ENCODE measurements around the gene HECTD4.

The HECTD4 gene

DNA sequence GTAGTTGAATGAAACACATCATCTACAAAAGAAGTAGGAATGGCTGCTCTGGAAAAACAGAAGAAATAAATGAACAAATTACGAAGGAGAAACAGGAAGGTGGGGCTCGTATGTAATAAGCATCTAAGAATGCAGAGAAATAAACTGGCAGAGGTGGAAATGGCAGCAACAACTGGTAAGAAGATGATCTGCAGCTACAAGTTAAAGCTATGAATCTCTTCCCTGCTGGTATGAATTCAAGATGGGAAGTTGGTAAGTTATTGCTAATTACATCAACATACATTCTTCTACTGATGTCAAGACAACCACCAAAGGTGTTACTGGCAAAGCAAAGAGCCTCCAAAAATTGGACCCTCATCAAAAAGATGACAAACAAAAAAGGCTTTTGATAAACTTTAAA is 59.8 kb downstream of the HECTD4 start:
- DNase-seq (ENCODE audit: low spot score) = no peak

GRCh38 chr12:112321245-112321644 is 61.0 kb downstream of the HECTD4 start:
- no peak for DNase-seq (ENCODE audit: low spot score)

GRCh38 chr12:112319395-112319794 is 62.8 kb downstream of the HECTD4 start:
- DNase-seq (ENCODE audit: low spot score) = no peak

GRCh38 chr12:112317481-112317880 is 64.8 kb downstream of the HECTD4 start:
- DNase-seq (ENCODE audit: low spot score) = no peak

DNA sequence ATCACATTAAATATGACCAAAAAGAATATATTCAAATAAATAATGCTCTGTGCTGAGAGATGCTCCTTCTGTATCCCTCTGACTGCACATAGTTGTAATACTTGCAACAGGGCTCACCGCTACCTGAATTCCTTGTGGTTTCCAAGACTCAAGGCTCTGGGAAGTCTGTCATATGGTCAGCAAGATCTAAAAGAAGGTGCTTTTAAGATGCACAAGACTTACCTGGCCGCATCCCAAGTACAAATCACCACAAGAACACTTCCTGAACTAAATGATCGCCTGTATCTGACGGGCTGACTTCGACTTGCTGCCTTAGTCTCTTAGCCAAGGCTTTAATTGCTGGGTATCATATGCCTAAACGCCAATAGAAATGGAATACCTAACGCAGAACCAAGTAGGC is 67.2 kb downstream of the HECTD4 start:
- DNase-seq (ENCODE audit: low spot score) = no peak

DNA sequence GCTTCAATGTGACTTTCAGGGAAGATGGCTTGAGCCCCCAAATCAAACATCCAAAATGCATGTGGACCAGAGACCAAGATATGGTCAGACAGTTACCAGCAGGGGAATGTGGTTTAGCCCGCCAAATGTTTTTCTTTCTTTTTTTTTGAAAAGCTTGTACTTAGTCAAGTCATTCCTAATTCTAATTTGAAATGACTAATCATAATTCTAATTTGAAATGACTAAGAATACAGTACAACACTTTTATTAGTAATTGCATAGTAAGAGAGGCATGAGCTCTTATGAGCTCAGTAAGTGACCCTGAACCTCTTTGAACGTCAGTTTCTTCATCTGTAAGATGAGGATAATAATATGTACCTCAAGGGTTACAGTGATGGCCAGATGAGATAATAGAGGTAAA is 72.4 kb downstream of the HECTD4 start:
- no peak for DNase-seq (ENCODE audit: low spot score)

- no peak for DNase-seq (ENCODE audit: low spot score)
These were observed 73.6 kb downstream of the HECTD4 start for GRCh38 chr12:112308652-112309051.

- no peak for DNase-seq (ENCODE audit: low spot score)
These were observed 74.1 kb downstream of the HECTD4 start for GRCh38 chr12:112308161-112308560.

GRCh38 chr12:112307317-112308011 is 74.8 kb downstream of the HECTD4 start:
- no peak for DNase-seq (ENCODE audit: low spot score)

GRCh38 chr12:112305951-112306350 is 76.3 kb downstream of the HECTD4 start:
- DNase-seq (ENCODE audit: low spot score) = no peak

DNA sequence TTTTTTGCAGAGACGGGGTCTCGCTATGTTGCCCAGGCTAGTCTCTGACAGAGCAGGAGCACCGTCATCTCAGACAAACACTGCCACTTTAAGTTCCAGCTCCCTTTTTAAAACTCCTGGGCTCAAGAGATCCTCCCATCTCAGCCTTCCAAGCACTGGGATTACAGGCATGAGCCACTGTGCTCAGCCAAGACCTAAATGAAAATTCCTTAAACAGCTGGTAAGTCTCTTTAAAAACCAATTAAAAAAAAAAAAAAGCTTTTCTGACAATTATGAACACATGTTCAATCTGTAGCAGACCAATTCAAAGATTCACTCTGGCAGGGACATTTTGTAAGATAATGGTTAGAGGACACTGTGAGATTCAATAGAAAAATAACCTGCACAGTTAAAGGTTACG is 77.8 kb downstream of the HECTD4 start:
- no peak for DNase-seq (ENCODE audit: low spot score)

- DNase-seq (ENCODE audit: low spot score) = no peak
These were observed 78.4 kb downstream of the HECTD4 start for GRCh38 chr12:112303799-112304198.

DNA sequence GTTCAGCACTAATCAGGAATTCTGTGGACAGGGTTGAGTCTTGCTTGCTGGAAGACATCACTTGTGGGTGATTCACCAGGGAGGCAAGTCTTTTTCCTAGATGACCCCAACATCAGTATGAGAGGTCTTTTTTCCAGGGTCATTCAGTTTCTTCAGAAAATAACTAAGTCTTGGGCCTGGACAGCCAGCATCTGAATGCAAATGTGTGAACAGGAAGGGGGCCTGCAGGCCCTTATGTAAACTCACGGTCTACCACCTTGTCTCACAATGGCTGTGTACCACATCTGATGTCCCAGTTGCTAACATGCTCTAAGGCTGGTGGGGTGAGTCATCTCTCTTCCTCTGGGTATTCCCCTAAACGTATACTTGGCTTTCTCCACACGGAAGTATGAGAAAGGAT is 79.2 kb downstream of the HECTD4 start:
- no peak for DNase-seq (ENCODE audit: low spot score)

DNA sequence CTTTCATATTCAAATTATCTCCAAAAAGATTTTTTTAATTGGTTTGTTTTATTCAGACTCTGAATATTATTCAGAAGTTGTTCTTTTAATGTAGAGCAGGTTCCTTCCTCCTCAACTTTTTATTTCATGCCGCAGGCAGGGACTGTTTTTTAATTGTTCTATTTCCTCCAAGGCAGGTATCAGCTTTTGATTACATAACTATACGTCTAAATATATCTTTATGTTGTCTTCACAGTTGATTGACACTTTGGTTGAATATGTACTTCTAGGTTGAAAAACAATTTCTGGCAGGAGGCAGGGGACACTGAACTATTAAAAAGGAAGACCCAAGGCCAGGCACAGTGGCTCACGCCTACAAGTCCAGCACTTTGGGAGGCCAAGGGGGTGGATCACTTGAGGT is 82.5 kb downstream of the HECTD4 start:
- DNase-seq (ENCODE audit: low spot score) = no peak

- DNase-seq (ENCODE audit: low spot score) = no peak
These were observed 85.0 kb downstream of the HECTD4 start for GRCh38 chr12:112297188-112297587.

- no peak for DNase-seq (ENCODE audit: low spot score)
These were observed 86.0 kb downstream of the HECTD4 start for GRCh38 chr12:112296183-112296582.

- DNase-seq (ENCODE audit: low spot score) = no peak
These were observed 87.4 kb downstream of the HECTD4 start for GRCh38 chr12:112294793-112295192.

GRCh38 chr12:112288638-112289037 is 93.6 kb downstream of the HECTD4 start:
- DNase-seq (ENCODE audit: low spot score) = no peak

- no peak for DNase-seq (ENCODE audit: low spot score)
These were observed 96.4 kb downstream of the HECTD4 start for GRCh38 chr12:112285600-112286401.

GRCh38 chr12:112283546-112283945 is 98.7 kb downstream of the HECTD4 start:
- no peak for DNase-seq (ENCODE audit: low spot score)

DNA sequence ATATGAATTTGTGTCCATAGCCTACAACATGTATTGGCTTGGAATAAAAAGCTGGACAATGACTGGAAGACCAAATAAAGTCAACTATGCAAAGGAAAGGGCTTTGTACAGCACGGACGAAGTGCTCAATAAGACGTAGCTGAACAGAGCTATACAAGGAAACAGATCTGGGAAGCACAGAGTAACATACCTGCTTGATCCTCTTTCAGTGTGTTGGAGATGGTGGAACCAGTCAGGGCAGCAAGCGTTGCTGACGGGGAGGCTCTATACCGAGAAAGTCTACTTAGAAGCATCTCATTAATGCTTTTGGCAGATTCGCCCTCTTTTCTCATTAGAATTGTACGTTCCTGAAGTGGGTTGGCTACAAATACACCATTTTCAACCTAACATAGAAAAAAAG is 99.3 kb downstream of the HECTD4 start:
- DNase-seq (ENCODE audit: low spot score) = no peak

DNA sequence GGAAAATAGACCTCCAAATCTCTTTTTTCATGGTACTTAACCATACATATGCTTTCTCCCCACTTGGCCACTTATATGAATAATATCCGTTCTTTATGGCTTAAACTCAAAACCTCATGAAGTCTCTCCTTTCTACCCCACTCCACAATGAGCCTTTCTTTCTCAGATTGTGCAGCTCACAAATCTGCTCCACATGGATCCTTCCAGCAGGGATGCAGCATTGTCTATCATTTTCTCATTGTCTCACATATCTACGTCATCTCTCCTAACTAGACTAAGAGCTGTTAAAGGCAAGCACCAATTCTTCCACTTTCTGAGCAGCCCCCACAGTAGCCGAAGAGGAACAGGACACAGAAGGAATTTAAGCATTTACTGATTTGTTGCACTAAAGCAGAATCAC is 106.4 kb downstream of the HECTD4 start:
- DNase-seq (ENCODE audit: low spot score) = no peak

DNA sequence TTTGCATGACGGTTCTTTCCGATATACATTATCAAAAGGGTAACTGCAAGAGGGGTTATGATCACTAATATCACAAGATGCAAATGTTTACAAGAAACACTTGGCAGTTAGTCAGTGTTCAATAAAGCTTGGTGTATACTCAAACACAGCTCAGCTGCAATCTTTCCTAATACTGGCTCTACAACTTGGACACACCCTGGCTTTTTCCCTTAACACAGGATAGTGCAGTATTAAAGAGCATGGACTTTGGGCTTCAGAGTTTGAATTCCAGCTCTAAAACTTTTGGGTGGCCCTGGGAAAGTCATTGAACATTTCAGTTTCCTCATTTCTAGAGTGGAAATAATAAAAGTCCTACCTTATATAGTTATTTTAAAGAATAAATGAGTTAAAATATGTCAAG is 107.0 kb downstream of the HECTD4 start:
- DNase-seq (ENCODE audit: low spot score) = no peak

DNA sequence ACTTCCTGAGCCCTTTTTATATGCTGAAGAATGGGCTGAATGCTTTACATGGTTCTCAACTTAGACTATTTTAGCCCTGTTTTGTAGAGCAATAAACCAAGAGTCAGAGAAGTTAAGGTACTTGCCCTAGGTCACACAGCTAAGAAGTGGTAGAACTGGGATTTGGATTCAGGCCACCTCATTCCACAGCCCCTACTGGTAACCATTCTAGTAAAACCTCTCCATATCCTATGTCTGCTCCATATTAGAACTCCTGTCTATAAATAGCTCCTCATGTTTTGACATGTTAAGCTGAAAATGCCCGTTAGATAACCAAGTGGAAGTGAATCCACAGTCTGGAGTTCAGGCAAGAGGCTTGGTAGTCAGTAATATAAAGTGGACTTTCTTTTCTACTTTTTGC is 111.6 kb downstream of the HECTD4 start:
- DNase-seq (ENCODE audit: low spot score) = no peak
